HepG2 (cell line): Measurements from ENCODE around the gene ARL17B. TPM values are rescaled to one million over a fixed set of nuclear protein-coding genes. Genes with fewer than 3 reads are reported as not detected.
A peak's percentile ranks its signal among the peaks of the same experiment; 100 is the strongest.

ENCODE experiments used
- BORCS8-MEF2B ChIP-seq: sonication (generic); formaldehyde crosslinking; IDR thresholded peaks from 2 replicates; pipeline ENCODE4 v1.8.0; 2022; ENCODE audit warnings: mild to moderate bottlenecking, missing genetic modification reagents
- CENPT ChIP-seq: sonication (generic); formaldehyde crosslinking; IDR thresholded peaks from 2 replicates; pipeline ENCODE4 v1.8.0; 2022; ENCODE audit warnings: low read depth, mild to moderate bottlenecking, moderate library complexity, missing genetic modification reagents
- KMT2A ChIP-seq: sonication (generic); formaldehyde crosslinking; IDR thresholded peaks from 2 replicates; pipeline ENCODE4 v1.4.0; 2020; ENCODE audit warnings: missing genetic modification reagents
- MEF2D ChIP-seq: sonication (generic); formaldehyde crosslinking; IDR thresholded peaks from 2 replicates; pipeline ENCODE4 v1.5.1; 2020; ENCODE audit warnings: mild to moderate bottlenecking, missing genetic modification reagents
- MYC ChIP-seq: sonication (generic); formaldehyde crosslinking; IDR thresholded peaks from 2 replicates; pipeline ENCODE4 v1.9.0; 2021; ENCODE audit warnings: missing genetic modification reagents, borderline replicate concordance
- NR1H2 ChIP-seq: sonication (generic); formaldehyde crosslinking; IDR thresholded peaks from 2 replicates; pipeline ENCODE4 v1.8.1; 2022; ENCODE audit warnings: low read depth, missing genetic modification reagents, borderline replicate concordance
- PITX1 ChIP-seq: sonication (generic); formaldehyde crosslinking; IDR thresholded peaks from 2 replicates; pipeline ENCODE4 v1.5.1; 2020; ENCODE audit warnings: mild to moderate bottlenecking, missing genetic modification reagents
- YEATS4 ChIP-seq: sonication (generic); formaldehyde crosslinking; IDR thresholded peaks from 2 replicates; pipeline ENCODE4 v1.4.0; 2020; ENCODE audit warnings: missing genetic modification reagents, borderline replicate concordance
- ZBTB7B ChIP-seq: sonication (generic); formaldehyde crosslinking; IDR thresholded peaks from 2 replicates; pipeline ENCODE4 v1.4.0; 2020; ENCODE audit warnings: missing genetic modification reagents
- ZMYM4 ChIP-seq: sonication (generic); formaldehyde crosslinking; IDR thresholded peaks from 2 replicates; pipeline ENCODE4 v1.8.1; 2023; ENCODE audit warnings: mild to moderate bottlenecking, missing genetic modification reagents
- ZNF333 ChIP-seq: sonication (generic); formaldehyde crosslinking; IDR thresholded peaks from 2 replicates; pipeline ENCODE4 v1.4.0; 2020; ENCODE audit warnings: mild to moderate bottlenecking, missing genetic modification reagents, borderline replicate concordance
- ZNF337 ChIP-seq: sonication (generic); formaldehyde crosslinking; IDR thresholded peaks from 2 replicates; pipeline ENCODE4 v1.5.1; 2020; ENCODE audit warnings: missing genetic modification reagents, low read depth, mild to moderate bottlenecking, borderline replicate concordance
- ZNF543 ChIP-seq: sonication (generic); formaldehyde crosslinking; IDR thresholded peaks from 2 replicates; pipeline ENCODE4 v1.4.0; 2020; ENCODE audit warnings: mild to moderate bottlenecking, missing genetic modification reagents
- ZNF607 ChIP-seq: sonication (generic); formaldehyde crosslinking; IDR thresholded peaks from 2 replicates; pipeline ENCODE4 v1.5.1; 2020; ENCODE audit warnings: missing genetic modification reagents, mild to moderate bottlenecking, borderline replicate concordance
- ZNF878 ChIP-seq: sonication (generic); formaldehyde crosslinking; IDR thresholded peaks from 2 replicates; pipeline ENCODE4 v1.8.1; 2023; ENCODE audit warnings: mild to moderate bottlenecking, missing genetic modification reagents, moderate library complexity
- polyA plus RNA-seq, 8 experiments: library from polyadenylated mRNA; depleted of rRNA in 3 of 8; stranded (reverse) in 7 of 8; unstranded in 1 of 8; fragments of >200 nt; fragmentation: Illumina TruSeq in 4 of 8; extraction: Trizol in 4 of 8; gene quantifications; 2 replicates each; pipeline versions ENCODE4 v1.2.1 to v1.2.3, GENCODE V29; 2011 to 2016; ENCODE audit warnings: low read depth in 4 of 8, missing spikeins in 1 of 8, mixed read lengths in 1 of 8; ENCODE audit not compliant: insufficient read depth in 1 of 8
- total RNA-seq, 5 experiments: library from RNA; depleted of rRNA; stranded (reverse); fragments of >200 nt; fragmentation: Illumina TruSeq; extraction: Trizol; gene quantifications; 2 replicates each; pipeline ENCODE4 v1.2.3, GENCODE V29; 2016; ENCODE audit warnings: low read depth in 1 of 5
- TF ChIP-seq, protein P1 (sequence below): sonication (generic); formaldehyde crosslinking; IDR thresholded peaks from 2 replicates; pipeline ENCODE4 v1.8.1; 2023; ENCODE audit warnings: mild to moderate bottlenecking, moderate library complexity, missing genetic modification reagents
- TF ChIP-seq, protein P2 (sequence below): sonication (generic); formaldehyde crosslinking; IDR thresholded peaks from 2 replicates; pipeline ENCODE4 v1.4.0; 2020; ENCODE audit warnings: missing genetic modification reagents, mild to moderate bottlenecking, borderline replicate concordance
- TF ChIP-seq, protein P3 (sequence below): fragments of 450-650 bp; IDR thresholded peaks from 2 replicates; pipeline ENCODE4 v1.6.1; 2016
- TF ChIP-seq, protein P4 (sequence below): sonication (generic); formaldehyde crosslinking; IDR thresholded peaks from 2 replicates; pipeline ENCODE4 v1.5.1; 2020; ENCODE audit warnings: mild to moderate bottlenecking, missing genetic modification reagents, moderate library complexity

ARL17B gene
- total and polyA plus RNA-seq, 2 of the 13 experiments (the other 11 are each of a cell fraction or from before 2014, with no cell fraction given) = 14.2 to 25.8 TPM

DNA sequence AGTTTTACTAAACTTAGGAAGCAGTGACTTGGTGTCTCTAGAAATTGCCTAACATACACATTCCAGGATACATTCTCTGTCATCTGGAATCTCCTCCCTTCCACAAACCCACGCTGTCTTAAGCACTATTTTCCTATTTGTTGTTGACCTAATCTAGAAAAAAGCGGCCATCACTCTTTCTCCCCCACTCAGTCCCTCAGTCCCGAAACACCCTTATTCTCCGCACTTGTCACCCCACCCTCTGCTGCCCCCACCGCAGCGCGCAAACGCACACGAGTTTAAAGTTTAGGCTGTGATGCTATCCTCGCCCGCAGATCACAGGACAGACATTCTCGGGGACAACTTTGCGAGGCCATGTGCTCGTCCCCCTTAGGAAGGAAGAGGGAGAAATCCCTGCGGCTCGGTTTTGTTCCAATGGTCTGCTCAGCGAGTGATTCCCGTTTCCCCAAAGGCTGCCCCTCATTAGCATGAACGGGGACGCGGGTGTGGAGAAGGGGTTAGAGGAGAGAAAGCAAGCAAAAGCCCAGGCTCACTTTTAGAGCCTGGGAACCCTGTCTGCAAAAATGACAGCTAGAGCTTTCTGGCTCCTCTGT is 95.4 kb downstream of the ARL17B start (continued):
- 0 out of 2 replicates have a peak, but pooled peaks have one; percentile 38 for TF ChIP-seq PITX1 (CRISPR knock-in tag)
- 0 out of 2 replicates have a peak, but pooled peaks have one; percentile 21 for TF ChIP-seq KMT2A (CRISPR knock-in tag)
- TF ChIP-seq ZNF878 (CRISPR knock-in tag) = peak; percentile 50; the same call in 1 of the 2 replicates
- TF ChIP-seq ZMYM4 (CRISPR knock-in tag) = peak; percentile 20; the same call in 1 of the 2 replicates
- TF ChIP-seq ZNF543 (CRISPR knock-in tag) = 0 out of 2 replicates have a peak, but pooled peaks have one; percentile 5
- TF ChIP-seq MEF2D (CRISPR knock-in tag) = peak; percentile 55; the same call in 1 of the 2 replicates
- TF ChIP-seq, protein P1, sequence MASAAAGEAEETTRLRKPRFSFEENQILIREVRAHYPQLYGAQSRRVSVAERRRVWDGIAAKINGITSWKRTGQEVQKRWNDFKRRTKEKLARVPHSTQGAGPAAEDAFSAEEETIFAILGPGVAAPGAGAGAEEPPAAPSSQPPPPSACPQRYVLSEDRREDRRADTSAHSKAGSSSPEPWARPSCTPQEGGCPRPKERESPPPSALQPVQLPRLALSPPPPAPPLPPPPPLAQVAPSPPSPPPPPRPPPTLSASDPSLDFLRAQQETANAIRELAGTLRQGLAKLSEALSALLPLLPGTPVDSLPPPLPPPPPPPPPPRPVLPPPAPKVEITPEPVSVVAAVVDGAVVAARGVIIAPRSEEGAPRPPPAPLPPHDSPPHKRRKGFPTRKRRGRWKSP (CRISPR knock-in tag) = peak; percentile 78; the same call in 1 of the 2 replicates
- TF ChIP-seq, protein P2, sequence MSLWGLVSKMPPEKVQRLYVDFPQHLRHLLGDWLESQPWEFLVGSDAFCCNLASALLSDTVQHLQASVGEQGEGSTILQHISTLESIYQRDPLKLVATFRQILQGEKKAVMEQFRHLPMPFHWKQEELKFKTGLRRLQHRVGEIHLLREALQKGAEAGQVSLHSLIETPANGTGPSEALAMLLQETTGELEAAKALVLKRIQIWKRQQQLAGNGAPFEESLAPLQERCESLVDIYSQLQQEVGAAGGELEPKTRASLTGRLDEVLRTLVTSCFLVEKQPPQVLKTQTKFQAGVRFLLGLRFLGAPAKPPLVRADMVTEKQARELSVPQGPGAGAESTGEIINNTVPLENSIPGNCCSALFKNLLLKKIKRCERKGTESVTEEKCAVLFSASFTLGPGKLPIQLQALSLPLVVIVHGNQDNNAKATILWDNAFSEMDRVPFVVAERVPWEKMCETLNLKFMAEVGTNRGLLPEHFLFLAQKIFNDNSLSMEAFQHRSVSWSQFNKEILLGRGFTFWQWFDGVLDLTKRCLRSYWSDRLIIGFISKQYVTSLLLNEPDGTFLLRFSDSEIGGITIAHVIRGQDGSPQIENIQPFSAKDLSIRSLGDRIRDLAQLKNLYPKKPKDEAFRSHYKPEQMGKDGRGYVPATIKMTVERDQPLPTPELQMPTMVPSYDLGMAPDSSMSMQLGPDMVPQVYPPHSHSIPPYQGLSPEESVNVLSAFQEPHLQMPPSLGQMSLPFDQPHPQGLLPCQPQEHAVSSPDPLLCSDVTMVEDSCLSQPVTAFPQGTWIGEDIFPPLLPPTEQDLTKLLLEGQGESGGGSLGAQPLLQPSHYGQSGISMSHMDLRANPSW (CRISPR knock-in tag) = 0 out of 2 replicates have a peak, but pooled peaks have one; percentile 37
- 0 out of 2 replicates have a peak, but pooled peaks have one; percentile 6 for TF ChIP-seq ZBTB7B (CRISPR knock-in tag)
- peak; percentile 64 for TF ChIP-seq BORCS8-MEF2B (CRISPR knock-in tag)
- TF ChIP-seq, protein P3, sequence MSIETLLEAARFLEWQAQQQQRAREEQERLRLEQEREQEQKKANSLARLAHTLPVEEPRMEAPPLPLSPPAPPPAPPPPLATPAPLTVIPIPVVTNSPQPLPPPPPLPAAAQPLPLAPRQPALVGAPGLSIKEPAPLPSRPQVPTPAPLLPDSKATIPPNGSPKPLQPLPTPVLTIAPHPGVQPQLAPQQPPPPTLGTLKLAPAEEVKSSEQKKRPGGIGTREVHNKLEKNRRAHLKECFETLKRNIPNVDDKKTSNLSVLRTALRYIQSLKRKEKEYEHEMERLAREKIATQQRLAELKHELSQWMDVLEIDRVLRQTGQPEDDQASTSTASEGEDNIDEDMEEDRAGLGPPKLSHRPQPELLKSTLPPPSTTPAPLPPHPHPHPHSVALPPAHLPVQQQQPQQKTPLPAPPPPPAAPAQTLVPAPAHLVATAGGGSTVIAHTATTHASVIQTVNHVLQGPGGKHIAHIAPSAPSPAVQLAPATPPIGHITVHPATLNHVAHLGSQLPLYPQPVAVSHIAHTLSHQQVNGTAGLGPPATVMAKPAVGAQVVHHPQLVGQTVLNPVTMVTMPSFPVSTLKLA = peak; percentile 24; the same call in 1 of the 2 replicates
- peak; percentile 81; the same call in 1 of the 2 replicates for TF ChIP-seq ZNF337 (CRISPR knock-in tag)
- peak; percentile 77 for TF ChIP-seq ZNF607
- 0 out of 2 replicates have a peak, but pooled peaks have one; percentile 80 for TF ChIP-seq CENPT (CRISPR knock-in tag)
- 0 out of 2 replicates have a peak, but pooled peaks have one; percentile 8 for TF ChIP-seq YEATS4 (CRISPR knock-in tag)
- peak; percentile 42; the same call in 1 of the 2 replicates for TF ChIP-seq ZNF333 (CRISPR knock-in tag)
- 0 out of 2 replicates have a peak, but pooled peaks have one; percentile 41 for TF ChIP-seq NR1H2 (CRISPR knock-in tag)
- TF ChIP-seq MYC = peak; percentile 71
- TF ChIP-seq, protein P4, sequence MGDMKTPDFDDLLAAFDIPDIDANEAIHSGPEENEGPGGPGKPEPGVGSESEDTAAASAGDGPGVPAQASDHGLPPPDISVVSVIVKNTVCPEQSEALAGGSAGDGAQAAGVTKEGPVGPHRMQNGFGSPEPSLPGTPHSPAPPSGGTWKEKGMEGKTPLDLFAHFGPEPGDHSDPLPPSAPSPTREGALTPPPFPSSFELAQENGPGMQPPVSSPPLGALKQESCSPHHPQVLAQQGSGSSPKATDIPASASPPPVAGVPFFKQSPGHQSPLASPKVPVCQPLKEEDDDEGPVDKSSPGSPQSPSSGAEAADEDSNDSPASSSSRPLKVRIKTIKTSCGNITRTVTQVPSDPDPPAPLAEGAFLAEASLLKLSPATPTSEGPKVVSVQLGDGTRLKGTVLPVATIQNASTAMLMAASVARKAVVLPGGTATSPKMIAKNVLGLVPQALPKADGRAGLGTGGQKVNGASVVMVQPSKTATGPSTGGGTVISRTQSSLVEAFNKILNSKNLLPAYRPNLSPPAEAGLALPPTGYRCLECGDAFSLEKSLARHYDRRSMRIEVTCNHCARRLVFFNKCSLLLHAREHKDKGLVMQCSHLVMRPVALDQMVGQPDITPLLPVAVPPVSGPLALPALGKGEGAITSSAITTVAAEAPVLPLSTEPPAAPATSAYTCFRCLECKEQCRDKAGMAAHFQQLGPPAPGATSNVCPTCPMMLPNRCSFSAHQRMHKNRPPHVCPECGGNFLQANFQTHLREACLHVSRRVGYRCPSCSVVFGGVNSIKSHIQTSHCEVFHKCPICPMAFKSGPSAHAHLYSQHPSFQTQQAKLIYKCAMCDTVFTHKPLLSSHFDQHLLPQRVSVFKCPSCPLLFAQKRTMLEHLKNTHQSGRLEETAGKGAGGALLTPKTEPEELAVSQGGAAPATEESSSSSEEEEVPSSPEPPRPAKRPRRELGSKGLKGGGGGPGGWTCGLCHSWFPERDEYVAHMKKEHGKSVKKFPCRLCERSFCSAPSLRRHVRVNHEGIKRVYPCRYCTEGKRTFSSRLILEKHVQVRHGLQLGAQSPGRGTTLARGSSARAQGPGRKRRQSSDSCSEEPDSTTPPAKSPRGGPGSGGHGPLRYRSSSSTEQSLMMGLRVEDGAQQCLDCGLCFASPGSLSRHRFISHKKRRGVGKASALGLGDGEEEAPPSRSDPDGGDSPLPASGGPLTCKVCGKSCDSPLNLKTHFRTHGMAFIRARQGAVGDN (CRISPR knock-in tag) = peak; percentile 63; the same call in 1 of the 2 replicates
